GM12878 (cell line): ENCODE data around the gene HUS1B. TPM values are rescaled to one million over a fixed set of nuclear protein-coding genes. Genes with fewer than 3 reads are reported as not detected.
A peak's percentile ranks its signal among the peaks of the same experiment; 100 is the strongest.

Experiments
- ATAC-seq: fragments of 200-7000 bp; cut with Tn5 transposase; 3 replicates; pipeline ENCODE4 v1.9.1; 2020; ENCODE audit warnings: mild to moderate bottlenecking, moderate library complexity
- BruUV-seq: library from RNA; stranded (reverse); fragments of 400-500 nt; replicated peaks from 2 replicates; lab custom pipeline; 2021; lab: Mats Ljungman, UMichigan
- CTCF ChIA-PET: fragments of 300-600 bp; sonication (Branson Sonifier 250); formaldehyde crosslinking; extraction: SDS; loops from one replicate; lab custom pipeline; 2021; ENCODE audit warnings: inconsistent platforms; lab: Yijun Ruan, JAX
- POLR2A ChIA-PET: fragments of 350-600 bp; formaldehyde crosslinking; extraction: SDS; loops from one replicate; lab custom pipeline; 2021; ENCODE audit warnings: inconsistent platforms; lab: Charles Lee
- RAD21 ChIA-PET: fragments of 300-600 bp; sonication (Branson Sonifier 250); formaldehyde crosslinking; loops from one replicate; lab custom pipeline; 2023; ENCODE audit warnings: antibody characterized with exemption; ENCODE audit not compliant: unreplicated experiment; lab: Charles Lee
- SMC1A ChIA-PET: fragments of 300-600 bp; sonication (Branson Sonifier 250); formaldehyde crosslinking; loops from one replicate; lab custom pipeline; 2023; ENCODE audit not compliant: unreplicated experiment, uncharacterized antibody; lab: Charles Lee
- DNase-seq: peaks from one replicate; pipeline ENCODE4 v3.0.0-alpha.2; 2011; ENCODE audit warnings: low read depth, low spot score
- FAIRE-seq: peaks from 3 replicates; lab custom pipeline; 2011; peaks lifted over from hg19 to GRCh38; lab: Jason Lieb, UNC
- H2AFZ ChIP-seq: 2 replicates; pipeline ENCODE4 v1.6.0; 2011; ENCODE audit warnings: low read depth, low read length, control low read depth; ENCODE audit not compliant: control insufficient read depth
- H3K27ac ChIP-seq: 2 replicates; pipeline ENCODE4 v1.5.1; 2011; ENCODE audit warnings: control low read depth; ENCODE audit not compliant: control insufficient read depth, insufficient read depth
- H3K27me3 ChIP-seq, 2 experiments: replicated peaks in 1 of 2; 2 replicates each; pipeline versions ENCODE4 v1.6.0 to v1.6.1; 2011; ENCODE audit warnings: low read length in 1 of 2; ENCODE audit not compliant: control insufficient read depth in 2 of 2, insufficient read depth in 2 of 2
- H3K36me3 ChIP-seq, 2 experiments: 2 replicates each; pipeline ENCODE4 v1.5.1; 2011; ENCODE audit warnings: low read length in 1 of 2; ENCODE audit not compliant: control insufficient read depth in 2 of 2, insufficient read depth in 2 of 2
- H3K4me1 ChIP-seq: 2 replicates; pipeline ENCODE4 v1.6.1; 2011; ENCODE audit warnings: mild to moderate bottlenecking, low read length, moderate library complexity, mixed read lengths; ENCODE audit not compliant: control insufficient read depth, insufficient read depth
- H3K4me2 ChIP-seq: 2 replicates; pipeline ENCODE4 v1.6.0; 2011; ENCODE audit warnings: control low read depth; ENCODE audit not compliant: control insufficient read depth, insufficient read depth
- H3K4me3 ChIP-seq: fragments of 200-600 bp; sonication (generic); 2 replicates; pipeline ENCODE4 v1.5.1; 2016
- H3K79me2 ChIP-seq: 2 replicates; pipeline ENCODE4 v1.6.0; 2011; ENCODE audit warnings: low read length; ENCODE audit not compliant: control insufficient read depth, insufficient read depth
- H3K9ac ChIP-seq: 2 replicates; pipeline ENCODE4 v1.8.0; 2011; ENCODE audit warnings: low read length, control low read depth, mixed read lengths; ENCODE audit not compliant: control insufficient read depth, insufficient read depth
- H3K9me3 ChIP-seq: replicated peaks from 3 replicates; pipeline ENCODE4 v1.5.1; 2011; ENCODE audit warnings: mild to moderate bottlenecking, low read length; ENCODE audit not compliant: control insufficient read depth, insufficient read depth
- H4K20me1 ChIP-seq: 2 replicates; pipeline ENCODE4 v1.6.0; 2011; ENCODE audit not compliant: control insufficient read depth, insufficient read depth
- CHD1 ChIP-seq: IDR thresholded peaks from 2 replicates; pipeline ENCODE4 v1.6.1; 2012; ENCODE audit warnings: low read depth, low read length, improper control_type of control experiment
- CTCF ChIP-seq, 3 experiments: IDR thresholded peaks in 2 of 3; conservative IDR thresholded peaks in 1 of 3; 2 replicates each; pipeline ENCODE4 v1.5.1; 2011; ENCODE audit warnings: low read depth in 3 of 3, low read length in 3 of 3, mild to moderate bottlenecking in 3 of 3, control low read depth in 2 of 3, moderate library complexity in 2 of 3, inconsistent platforms in 1 of 3, mixed read lengths in 1 of 3; ENCODE audit not compliant: control insufficient read depth in 2 of 3, insufficient read depth in 1 of 3; ENCODE audit errors: extremely low read depth in 1 of 3
- WGBS: methylation state at CpG from one replicate; pipeline ENCODE4 v1.1.6; 2016; ENCODE audit warnings: low lambda C conversion rate; ENCODE audit not compliant: insufficient replicate concordance, insufficient coverage; ENCODE audit errors: missing lambda C conversion rate; 5-methylcytosine and 5-hydroxymethylcytosine counted together
- in situ Hi-C: fragments of 300-500 bp; cut with MboI; formaldehyde crosslinking; loops from 9 replicates; pipeline ENCODE4 v1.14.3; 2018; ENCODE audit warnings: mixed read lengths
- intact Hi-C: fragments of 100-400 bp; cut with micrococcal nuclease; formaldehyde crosslinking; loops from one replicate; pipeline ENCODE4 v1.14.2; 2022; ENCODE audit not compliant: unreplicated experiment
- polyA plus RNA-seq, 11 experiments: library from polyadenylated mRNA; depleted of rRNA in 4 of 11; unstranded in 6 of 11; stranded (reverse) in 5 of 11; fragments of >200 nt; fragmentation: Nextera tagmentation in 4 of 11; fragmentation: Illumina TruSeq in 1 of 11; extraction: Ambion mirVana in 4 of 11; extraction: Trizol in 1 of 11; gene quantifications; 1 replicate in 1 of 11; 2 replicates in 10 of 11; pipeline versions ENCODE4 v1.2.1 to v1.2.3, GENCODE V29; 2011 to 2016; ENCODE audit warnings: inconsistent platforms in 2 of 11, missing spikeins in 2 of 11, low read depth in 1 of 11
- total RNA-seq, 4 experiments: library from RNA; depleted of rRNA in 3 of 4; stranded (reverse); fragments of >200 nt in 3 of 4; fragmentation: Illumina TruSeq in 1 of 4; extraction: Trizol in 1 of 4; gene quantifications; 2 replicates each; pipeline versions ENCODE4 v1.2.1 to v1.2.3, GENCODE V29; 2013 to 2021

HUS1B gene
- total and polyA plus RNA-seq, 10 of the 15 experiments (the other 5 are each of a cell fraction or from before 2014, with no cell fraction given) = 0.11 to 1.3 (median 0.68) TPM; not detected in 3

- Histone ChIP-seq H2AFZ (no peak overlapping the region), H3K4me2 (no peak overlapping the region), H4K20me1 (no peaks in the 10 kb centered on the region), H3K4me3 (no peak overlapping the region), H3K36me3 (peaks cover 0 to 8% of the 10 kb centered on the region in 2 experiments; a peak in 3 of 4 replicates), H3K27me3 (no peaks in the 10 kb centered on the region), H3K27ac (no peak overlapping the region), H3K9ac (no peak overlapping the region), H3K79me2 (no peaks in the 10 kb centered on the region), H3K9me3 (no peaks in the 10 kb centered on the region), H3K4me1 (no peaks in the 10 kb centered on the region)
- TF ChIP-seq CHD1 (no peak), CTCF (IDR thresholded peaks at IDR 0.05 in 2 of 3, conservative IDR thresholded peaks at IDR 0.05 in 1 of 3; ENCODE audit: control insufficient read depth in 2 of 3, extremely low read depth in 1 of 3, insufficient read depth in 1 of 3, low read depth in 3 of 3, low read length in 3 of 3) (0 out of 6 replicates have a peak, but pooled peaks of 1 of the 3 experiments have one; percentile 4)
- in situ Hi-C loops = no loop called here
- 98% methylated on average over 11 of the region's 11 CpGs for WGBS
- intact Hi-C loops = no loop called here
- DNase-seq (no peak), ATAC-seq (no peak), FAIRE-seq (no peak)
- CTCF ChIA-PET = interaction anchor here (1.0 to 1.8 kb wide), 6 partner anchors 12 to 429 kb away, joined by 3 to 6 read pairs (median 4); no protein-coding TSS in a partner anchor
- BruUV-seq = no TSS peak
- POLR2A ChIA-PET = interaction anchor here (0.6 kb wide), 1 partner anchor 462 kb away, joined by 3 read pairs; no protein-coding TSS in a partner anchor
- SMC1A ChIA-PET = interaction anchor here (0.7 to 2.2 kb wide), 6 partner anchors 12 to 214 kb away, joined by 3 to 8 read pairs (median 4); no protein-coding TSS in a partner anchor
- RAD21 ChIA-PET = interaction anchor here (1.3 kb wide), 1 partner anchor 25 kb away, joined by 3 read pairs; no protein-coding TSS in a partner anchor
These were observed 39.3 kb downstream of the HUS1B start for GRCh38 chr6:617456-618100.
